ENCODE measurements around the gene PLEKHG7.
"Not testable (repeated sequence)": the region's sequence is repeated elsewhere in the genome, so short reads cannot be mapped to it uniquely, and the experiment has no call there.

PLEKHG7 gene, protein sequence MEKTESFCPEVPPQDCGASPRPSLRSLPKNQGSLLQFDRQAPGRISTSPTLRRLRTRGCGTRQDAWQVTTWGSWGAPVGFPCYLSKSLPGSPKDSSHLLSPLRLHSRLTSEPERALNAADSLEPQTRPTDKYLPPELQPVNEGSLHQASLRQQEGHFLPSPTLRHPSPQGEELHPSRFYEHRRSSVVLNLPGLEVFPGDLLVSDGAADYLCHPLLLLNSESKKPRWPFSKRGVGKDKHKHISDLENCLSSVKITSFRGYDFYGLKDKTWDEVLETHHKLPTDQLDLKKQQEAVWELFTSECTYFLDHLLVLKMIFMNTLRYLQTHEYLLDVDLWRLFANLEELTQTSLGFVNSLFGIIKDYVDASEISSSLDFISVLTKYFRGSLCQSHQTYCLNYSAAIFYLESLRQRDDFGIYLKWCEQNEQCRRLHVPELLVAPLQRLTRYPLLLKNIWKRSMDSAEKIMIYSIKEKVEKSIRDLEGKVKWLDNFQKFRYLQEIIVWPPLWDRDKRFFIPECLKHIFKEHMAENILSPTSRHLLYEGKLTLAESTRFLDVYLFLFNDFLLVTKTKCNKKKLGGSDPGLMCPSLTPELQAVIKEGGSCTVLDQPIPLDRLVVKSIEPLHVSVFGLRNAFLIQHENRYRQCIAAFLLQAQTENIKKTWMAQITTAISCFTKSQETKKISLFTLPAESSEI

DNA sequence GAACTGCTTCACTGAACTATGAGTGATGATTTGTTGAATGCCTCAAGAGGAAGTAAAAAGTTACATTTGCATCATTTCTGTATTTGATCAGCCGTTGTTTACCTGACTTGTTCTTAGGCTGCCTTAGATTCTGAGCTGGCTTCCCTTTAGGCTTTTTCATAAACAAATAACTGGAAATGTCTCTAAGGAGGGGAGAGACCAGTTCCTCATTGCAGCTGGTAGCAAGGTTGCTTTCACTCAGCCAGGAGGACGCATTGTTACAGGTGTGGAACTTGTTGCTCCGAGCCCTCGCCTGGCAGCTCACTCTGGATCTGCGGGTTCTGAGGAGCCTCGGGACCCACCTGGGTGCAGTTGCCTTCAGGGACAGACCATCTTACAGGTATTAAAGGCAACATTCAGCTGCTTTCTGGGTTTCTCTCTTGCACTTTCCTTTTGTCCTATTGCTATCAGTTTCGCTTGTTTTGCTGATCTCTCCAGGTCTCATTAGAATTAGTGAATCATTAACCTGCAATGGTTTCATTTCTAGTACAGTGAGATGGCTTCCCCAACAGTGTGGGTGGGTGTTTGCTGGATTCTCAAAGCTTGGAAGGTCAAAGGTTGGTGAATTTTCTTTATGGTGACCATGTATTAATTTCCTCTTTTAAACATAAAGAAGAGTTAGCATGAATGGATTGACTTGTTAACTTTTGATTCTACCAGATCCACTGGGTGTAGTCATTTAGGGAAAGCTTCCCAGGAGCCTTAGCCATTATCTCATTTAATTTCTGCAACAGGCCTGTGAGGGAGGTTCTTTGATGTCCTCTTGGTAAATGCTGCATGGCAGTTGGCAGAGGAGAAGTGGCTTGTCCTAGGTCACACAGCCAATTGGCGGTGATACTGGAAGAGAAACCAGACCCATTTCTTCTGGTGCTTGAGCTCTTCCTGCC, at the start of gene PLEKHG7:
PLEKHG7 (plus strand) TSS at position 236 of the 926 bp plus-strand sequence. CDS start 3,643 bp downstream, outside the sequence.
- no peak for DNase-seq (ENCODE audit: low read depth in 2 of 2)

DNA sequence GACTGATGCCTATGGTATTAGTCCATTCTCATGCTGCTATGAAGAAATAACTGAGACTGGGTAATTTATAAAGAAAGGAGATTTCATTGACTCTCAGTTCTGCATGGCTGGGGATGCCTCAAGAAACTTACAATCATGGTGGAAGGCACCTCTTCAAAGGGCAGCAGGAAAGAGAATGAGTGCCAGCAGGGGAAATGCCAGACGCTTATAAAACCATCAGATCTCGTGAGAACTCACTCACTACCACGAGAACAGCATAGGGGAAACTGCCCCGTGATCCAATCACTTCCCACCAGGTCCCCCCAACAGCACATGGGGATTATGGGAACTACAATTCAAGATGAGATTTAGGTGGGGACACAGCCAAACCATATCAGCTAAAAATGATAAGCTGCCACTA, 48.5 kb upstream of the PLEKHG7 start:
- not testable (repeated sequence) for DNase-seq (ENCODE audit: low read depth in 2 of 2)

DNA sequence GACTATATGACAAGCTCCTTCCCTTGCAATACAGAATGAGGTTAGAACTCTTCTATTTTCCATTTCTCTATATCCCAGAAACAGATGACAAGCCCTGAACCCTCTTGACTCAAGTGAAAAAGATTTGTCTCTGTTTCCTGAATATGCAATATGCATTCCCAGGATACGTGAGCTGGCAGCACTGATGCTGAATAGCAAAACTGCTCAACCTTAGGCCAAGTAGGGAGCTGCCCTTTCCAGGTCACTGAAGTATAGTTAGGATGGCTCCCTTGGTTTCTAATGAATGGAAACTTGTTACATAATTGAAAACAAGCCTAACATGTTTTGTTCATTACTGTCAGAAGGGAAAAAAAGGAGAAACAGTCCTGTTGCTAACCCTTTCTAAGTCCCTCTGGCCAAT, 47.9 kb upstream of the PLEKHG7 start:
- DNase-seq (ENCODE audit: low read depth in 2 of 2), result no peak

DNA sequence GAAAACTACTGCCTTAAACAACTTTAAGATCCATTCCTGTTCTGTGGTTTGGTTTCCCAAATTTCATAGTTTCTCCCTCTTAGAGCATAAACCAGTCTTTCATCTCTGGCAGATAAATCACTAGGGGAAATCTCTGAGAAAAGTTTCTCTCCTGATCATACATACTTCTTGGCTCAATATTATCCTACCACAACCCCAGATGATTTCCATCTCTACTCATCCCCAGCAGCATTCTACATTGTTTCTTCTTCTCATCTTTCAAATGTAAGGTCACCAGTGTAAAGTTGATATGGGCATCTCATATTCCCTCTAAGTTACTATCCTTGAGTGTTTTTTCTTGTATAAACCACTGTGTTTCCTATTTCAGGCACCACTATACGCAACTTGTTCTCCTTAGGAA, 45.9 kb upstream of the PLEKHG7 start:
- no peak for DNase-seq (ENCODE audit: low read depth in 2 of 2)

DNA sequence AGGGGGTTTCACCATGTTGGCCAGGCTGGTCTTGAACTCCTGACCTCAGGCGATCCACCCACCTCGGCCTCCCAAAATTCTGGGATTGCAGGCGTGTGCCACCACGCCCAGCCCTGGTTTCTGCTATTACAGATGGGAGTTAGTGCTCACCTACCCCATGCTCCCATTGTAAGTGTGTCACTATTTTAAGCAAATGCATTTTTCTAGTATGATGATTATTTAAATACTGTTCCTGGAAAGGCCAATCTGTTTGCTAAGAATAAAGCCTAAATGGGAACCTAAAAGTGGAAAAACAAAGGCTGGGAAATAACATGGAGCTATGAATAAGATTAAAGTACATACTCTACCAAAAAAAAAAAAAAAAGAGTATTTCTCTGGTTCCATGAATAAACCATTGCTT, 45.0 kb upstream of the PLEKHG7 start:
- DNase-seq (ENCODE audit: low read depth in 2 of 2), result no peak

DNA sequence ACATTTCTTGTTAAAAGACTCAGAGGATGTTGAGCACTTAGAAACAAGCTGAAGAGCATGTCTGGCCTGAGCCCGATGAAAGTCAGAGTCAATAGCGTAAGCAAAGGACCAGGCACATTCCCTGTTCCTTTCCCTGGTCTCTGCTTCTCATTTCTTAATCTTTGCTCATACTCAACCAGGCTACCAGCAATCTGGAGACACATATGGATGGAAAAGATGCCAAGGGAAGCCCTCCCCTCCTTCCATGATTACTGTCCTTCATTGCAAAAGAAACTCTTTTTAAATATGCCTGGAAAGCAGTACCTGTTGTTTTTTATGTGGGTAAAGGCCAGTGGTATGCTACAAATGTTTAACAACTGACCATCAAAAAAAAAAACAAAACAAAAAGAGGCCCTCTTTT, 44.2 kb upstream of the PLEKHG7 start:
- no peak for DNase-seq (ENCODE audit: low read depth in 2 of 2)

DNA sequence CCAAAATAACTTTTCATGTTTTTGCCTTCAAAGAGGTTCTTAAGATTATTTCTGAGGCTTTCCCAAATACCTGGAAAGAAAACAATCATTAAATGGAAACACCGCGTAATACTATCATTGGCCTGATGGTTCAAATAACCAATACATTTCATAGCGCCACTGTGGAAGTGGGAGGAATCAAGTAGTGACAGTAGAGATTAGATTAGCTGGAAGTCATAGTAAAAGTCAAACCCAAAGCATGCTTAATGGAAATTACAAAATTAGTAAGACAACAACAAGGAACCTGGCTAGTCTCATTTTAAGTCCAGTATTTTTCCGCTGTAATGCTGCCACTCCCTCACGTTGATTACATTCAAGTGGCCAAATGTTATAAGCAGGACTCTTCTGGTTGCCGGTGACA, 41.5 kb upstream of the PLEKHG7 start:
- DNase-seq (ENCODE audit: low read depth in 2 of 2), result no peak

DNA sequence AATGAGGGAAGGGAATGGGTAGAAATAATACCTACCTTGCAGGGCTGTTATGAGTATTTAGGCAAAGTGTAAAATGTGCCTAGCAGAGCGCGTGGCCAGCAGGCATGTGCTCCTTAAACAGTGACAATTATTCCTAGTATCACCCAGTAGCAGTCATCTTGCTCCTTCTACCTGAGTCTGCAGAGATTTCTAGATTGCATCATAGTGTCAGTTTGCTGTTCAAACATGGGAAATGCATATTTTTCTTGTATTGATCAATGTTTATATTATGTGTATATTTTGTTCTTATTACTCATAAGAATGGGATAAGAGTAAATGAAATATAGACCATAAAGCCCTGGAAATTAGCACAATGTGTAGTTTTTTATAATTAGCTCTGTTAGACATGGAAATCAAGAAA, 37.3 kb upstream of the PLEKHG7 start:
- no peak for DNase-seq (ENCODE audit: low read depth in 2 of 2)

DNA sequence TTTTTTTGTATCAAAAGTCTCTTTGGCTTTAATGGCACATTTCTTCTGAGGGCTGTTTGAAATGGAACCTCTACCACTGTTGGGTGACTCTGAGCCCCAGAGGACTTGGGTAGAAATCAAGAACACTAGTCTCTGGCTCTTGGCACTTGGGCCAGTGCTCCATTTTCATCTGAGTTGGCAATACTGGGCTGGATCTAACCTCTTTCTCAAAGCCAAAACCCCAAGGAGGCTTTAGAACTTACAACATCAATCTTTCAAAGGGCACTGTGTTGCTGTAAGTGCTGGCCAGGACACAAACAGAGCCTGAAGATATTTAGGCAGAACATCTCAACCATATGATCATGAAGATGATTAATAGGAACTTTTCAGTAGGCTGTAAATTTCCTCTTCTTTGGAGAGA, 34.0 kb upstream of the PLEKHG7 start:
- DNase-seq (ENCODE audit: low read depth in 2 of 2), result no peak

DNA sequence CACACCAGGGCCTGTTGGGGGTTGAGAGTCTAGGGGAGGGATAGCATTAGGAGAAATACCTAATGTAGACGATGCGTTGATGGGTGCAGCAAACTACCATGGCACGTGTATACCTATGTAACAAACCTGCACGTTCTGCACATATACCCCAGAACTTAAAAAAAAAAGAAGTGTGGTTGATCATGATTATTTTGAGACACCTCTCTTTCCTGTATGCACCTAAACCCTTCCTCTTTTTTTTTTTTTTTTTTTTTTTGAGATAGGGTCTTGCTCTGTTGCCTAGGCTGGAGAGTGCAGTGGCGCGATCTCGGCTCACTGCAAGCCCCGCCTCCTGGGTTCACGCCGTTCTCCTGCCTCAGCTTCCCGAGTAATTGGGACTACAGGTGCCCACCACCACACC, 31.3 kb upstream of the PLEKHG7 start:
- DNase-seq (ENCODE audit: low read depth in 2 of 2), result not testable (repeated sequence)

DNA sequence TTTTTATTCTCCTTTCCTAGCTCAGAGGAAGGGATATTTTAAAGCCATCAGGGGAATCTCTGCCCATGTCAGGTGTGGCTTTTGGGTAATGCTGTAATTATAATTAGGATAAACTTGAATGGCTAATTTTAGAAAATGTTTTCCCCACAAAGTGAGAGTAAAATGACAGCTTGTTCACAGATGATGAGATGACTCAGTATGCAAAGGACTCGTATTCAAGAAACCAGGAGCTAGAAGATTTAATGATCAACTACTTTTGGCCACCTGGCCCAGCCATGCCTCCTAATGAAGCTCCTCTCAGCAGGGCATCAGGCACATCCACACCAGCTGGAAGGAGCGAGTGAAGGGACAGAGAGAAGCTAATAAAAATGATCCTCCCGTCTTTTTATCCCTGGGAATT, 29.0 kb upstream of the PLEKHG7 start:
- DNase-seq (ENCODE audit: low read depth in 2 of 2), result no peak

DNA sequence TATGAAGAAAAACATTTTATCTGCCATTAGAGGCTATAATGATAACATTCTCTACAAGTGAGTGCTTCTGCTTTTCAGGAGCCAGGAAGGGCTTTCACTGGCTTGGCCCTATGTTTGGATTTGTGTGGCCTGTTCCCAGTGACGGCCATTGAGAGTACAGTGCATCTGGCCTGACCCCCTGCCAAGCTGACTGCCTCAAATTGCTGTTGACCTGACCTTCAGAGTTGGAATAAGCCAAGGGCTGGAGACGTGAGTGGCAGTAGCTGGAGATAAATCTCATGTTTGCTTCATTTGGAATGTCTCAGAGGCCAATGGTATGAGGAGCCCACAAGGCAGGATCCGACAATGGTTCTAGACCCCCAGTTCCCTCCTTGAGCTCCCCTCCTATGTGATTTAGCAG, 28.3 kb upstream of the PLEKHG7 start:
- no peak for DNase-seq (ENCODE audit: low read depth in 2 of 2)

DNA sequence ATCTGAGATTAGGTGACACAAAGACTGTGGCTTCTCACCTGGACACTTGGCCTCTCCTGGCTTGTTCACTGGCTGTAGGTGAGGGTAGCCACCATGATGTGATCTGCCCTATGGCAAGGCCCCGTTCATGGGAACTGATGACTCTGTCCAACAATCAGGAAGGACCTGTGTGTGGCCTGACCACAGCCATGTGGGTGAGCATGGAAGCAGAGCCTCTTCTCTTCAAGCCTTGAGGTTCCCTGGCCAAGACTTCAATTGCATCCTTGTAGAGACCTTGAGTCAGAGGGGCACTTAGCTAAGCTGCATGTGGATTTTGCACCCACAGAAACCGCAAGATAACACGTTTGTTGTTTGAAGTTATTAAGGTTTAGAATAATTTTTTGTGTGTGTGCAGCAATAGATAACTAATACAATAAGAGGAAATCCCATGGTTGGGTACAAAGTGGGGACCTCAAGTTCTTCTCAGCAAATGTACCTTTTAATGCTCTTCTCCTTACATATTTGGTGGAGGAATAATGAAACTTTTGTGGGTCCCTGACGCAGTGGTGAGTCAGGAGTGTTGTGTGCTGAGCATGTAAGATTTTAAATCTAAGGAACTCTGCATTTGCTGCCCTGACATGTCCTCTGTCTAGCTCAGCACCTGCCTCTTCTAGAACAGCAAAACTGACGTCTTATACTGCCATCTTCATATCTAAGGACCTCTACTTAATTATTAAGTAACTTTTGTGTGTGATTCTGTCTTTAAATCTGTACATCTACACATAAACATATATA, 27.5 kb upstream of the PLEKHG7 start:
- no peak for DNase-seq (ENCODE audit: low read depth in 2 of 2)

DNA sequence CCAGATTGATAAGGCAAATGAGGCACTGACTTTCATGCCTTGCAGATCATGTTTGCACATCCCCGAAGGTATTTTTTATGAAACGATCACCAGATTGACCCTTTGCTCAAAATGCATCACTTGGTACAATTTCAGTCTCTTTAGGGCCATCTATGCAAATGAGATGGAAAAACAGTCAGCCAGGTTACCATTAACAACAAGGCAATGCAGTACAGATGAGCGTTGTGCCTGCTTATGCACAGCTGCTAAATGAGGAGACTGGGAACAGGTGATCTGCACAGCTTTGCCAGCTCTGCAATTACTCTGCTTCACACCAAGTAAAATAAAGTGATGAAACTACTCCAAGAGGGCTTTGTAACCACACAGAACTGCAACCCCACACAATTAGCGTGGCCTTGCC, 26.1 kb upstream of the PLEKHG7 start:
- no peak for DNase-seq (ENCODE audit: low read depth in 2 of 2)

DNA sequence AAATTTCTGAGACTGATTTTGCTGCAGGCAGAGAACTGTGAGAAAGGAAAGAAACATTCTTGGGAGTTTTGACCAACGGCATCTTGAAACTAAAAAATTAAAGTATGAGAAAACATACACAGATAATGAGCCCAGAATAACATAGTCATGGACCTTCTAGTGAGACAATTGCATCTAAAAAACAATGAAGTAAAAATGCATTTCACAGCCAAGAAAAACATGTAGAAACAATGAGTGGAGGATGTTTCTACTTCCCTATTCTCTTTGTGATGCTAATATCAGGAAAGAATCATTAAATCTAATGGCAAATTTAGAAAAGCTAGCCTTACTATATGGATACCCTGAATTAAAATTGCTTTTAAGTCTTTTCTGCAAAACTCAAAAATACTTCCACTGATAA, 12.2 kb upstream of the PLEKHG7 start:
- no peak for DNase-seq (ENCODE audit: low read depth in 2 of 2)

DNA sequence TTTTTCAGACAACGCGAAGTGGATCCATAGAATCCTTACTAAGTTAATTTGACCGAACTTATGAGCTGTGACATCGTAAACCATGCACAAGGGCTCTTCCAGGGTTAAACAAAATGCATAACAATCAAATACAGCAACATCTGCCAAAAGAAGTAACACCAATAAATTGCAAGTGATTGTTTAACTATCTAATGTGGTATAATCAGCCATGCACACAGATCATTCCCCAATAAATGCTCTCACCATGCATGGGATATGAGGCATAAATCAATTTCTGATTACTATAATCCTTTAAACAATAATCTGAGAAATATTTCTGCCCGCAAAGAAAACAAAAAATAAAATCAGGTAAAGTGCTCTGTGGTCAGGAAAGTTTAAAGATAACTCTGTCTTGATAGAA, 7.7 kb upstream of the PLEKHG7 start:
- DNase-seq (ENCODE audit: low read depth in 2 of 2), result no peak

DNA sequence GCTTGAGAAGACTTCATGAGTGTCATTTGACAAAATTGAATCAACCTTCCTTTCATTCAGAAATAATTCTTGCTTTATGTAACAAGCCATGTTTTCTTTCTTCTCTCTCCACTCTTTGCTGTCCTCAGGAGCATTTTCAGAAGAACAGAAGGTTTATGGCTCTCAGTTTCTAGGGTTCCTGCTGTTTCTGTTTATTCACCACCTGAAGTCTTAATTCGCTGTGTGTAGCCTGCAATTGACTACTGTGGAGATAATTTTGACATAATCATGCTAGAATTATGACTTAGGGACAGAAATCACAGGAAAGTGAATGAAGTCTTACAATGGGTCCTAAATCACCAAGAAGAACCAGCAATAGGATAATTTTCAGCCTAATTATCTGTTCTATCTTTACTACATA, 7.2 kb upstream of the PLEKHG7 start:
- no peak for DNase-seq (ENCODE audit: low read depth in 2 of 2)

DNA sequence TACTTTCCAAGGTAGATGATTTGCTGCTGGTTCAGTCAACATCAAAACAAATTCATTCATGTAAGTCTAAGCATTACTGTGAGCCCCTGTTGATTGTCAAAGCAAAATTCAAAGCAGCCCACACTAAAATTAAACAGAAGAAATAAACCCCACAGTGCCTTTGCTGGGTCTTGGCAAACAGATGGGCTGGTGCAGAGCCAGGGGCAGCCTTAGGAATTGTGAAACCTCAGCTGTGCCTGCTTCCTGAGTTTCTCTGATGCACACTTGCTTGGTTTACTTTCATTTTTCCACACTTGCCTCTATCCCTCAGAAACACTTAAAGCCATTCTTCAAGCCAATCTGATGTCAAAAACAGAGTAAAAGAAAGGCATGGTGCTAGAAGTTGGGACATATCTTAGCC, 6.6 kb upstream of the PLEKHG7 start:
- no peak for DNase-seq (ENCODE audit: low read depth in 2 of 2)

DNA sequence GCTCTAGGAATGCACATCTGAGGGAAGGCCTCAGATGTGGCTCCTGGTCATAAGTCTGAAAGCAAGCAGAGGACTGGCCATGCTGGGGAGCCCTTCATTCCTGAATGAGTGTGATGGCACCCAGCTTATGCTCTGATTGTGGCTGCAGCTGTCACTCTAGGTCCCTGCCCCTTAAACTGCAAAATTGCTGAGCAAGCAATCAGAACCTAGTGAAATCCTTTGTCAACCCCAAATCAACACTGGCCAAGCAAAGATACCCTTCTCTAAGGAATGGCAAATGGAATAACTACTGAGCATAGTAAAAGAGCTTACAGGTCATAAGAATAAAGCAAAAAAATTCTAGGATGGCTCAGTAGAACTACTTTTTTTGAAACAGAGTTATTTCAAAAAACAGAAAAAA, 4.3 kb upstream of the PLEKHG7 start:
- DNase-seq (ENCODE audit: low read depth in 2 of 2), result no peak

DNA sequence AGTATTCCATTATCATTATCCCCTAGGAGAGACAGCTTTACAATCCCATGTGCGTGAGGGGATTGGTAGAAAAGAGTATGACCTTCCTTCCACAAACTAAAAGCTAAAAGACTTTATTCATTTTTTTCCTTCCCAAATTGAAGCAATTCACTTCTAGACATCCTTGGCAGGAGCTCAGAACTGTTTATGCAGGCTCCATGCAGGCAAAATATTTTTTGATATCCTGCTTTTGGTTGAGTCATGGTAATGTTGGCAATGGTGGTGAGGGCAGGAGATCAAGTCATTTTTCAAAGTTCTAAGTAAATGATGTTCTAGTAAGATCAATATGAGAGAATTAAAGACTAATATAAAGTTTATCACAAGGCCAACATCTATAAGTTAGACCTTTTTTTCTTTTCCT, 1.3 kb upstream of the PLEKHG7 start:
- DNase-seq (ENCODE audit: low read depth in 2 of 2), result no peak

DNA sequence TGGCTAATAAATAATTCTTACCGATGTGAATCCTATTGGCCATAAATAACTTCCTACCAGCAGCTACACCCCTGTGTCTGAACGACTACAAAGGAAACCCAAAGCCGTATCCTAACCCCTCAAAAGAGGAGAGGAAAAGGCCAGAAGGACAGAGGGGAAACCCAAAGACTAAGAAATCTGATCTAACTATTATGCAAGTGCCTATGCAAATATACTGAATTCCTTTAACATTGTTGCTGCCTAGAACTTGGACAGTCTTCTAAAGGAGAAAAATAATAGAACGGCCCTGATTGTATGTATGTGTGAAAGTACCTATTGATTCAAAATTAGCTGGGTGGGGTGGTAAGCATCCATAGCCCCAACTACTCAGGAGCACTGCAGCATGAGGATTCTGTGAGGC, 997 bp downstream of the PLEKHG7 start:
- no peak for DNase-seq (ENCODE audit: low read depth in 2 of 2)

DNA sequence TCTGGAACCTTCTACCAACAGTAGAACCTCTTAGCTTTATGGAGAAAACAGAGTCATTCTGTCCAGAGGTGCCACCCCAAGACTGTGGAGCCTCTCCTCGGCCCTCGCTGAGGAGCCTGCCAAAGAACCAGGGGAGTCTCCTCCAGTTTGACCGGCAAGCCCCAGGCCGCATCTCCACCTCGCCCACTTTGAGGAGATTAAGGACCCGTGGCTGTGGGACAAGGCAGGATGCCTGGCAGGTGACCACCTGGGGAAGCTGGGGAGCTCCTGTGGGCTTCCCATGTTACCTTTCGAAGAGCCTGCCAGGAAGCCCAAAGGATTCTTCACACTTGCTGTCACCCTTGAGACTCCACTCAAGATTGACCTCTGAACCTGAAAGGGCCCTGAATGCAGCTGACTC, 3.8 kb downstream of the PLEKHG7 start:
- no peak for DNase-seq (ENCODE audit: low read depth in 2 of 2)
